ENCODE measurements around the gene PXN.
"Not testable (repeated sequence)": the region's sequence is repeated elsewhere in the genome, so short reads cannot be mapped to it uniquely, and the experiment has no call there.

PXN gene

GRCh38 chr12:120262852-120263747, 2.4 kb downstream of the PXN start:
- DNase-seq (ENCODE audit: low read depth), result no peak

GRCh38 chr12:120261951-120262851, 3.3 kb downstream of the PXN start:
- DNase-seq (ENCODE audit: low read depth), result no peak

- no peak for DNase-seq (ENCODE audit: low read depth)
These were observed 4.9 kb downstream of the PXN start for GRCh38 chr12:120260607-120261006.

GRCh38 chr12:120259418-120260202, 5.9 kb downstream of the PXN start:
- DNase-seq (ENCODE audit: low read depth), result no peak

- DNase-seq (ENCODE audit: low read depth), result no peak
These were observed 7.1 kb downstream of the PXN start for GRCh38 chr12:120258323-120258896.

- DNase-seq (ENCODE audit: low read depth), result peak; percentile 83
These were observed 8.3 kb downstream of the PXN start for GRCh38 chr12:120257041-120257821.

GRCh38 chr12:120254809-120255208, 10.7 kb downstream of the PXN start:
- DNase-seq (ENCODE audit: low read depth), result no peak

- not testable (repeated sequence) for DNase-seq (ENCODE audit: low read depth)
These were observed 12.2 kb downstream of the PXN start for GRCh38 chr12:120253313-120253712.

- no peak for DNase-seq (ENCODE audit: low read depth)
These were observed 13.2 kb downstream of the PXN start for GRCh38 chr12:120252071-120252906.

- not testable (repeated sequence) for DNase-seq (ENCODE audit: low read depth)
These were observed 14.0 kb downstream of the PXN start for GRCh38 chr12:120251364-120252070.

GRCh38 chr12:120249875-120250795, 15.4 kb downstream of the PXN start:
- no peak for DNase-seq (ENCODE audit: low read depth)

GRCh38 chr12:120249266-120249874, 16.2 kb downstream of the PXN start:
- DNase-seq (ENCODE audit: low read depth), result no peak

GRCh38 chr12:120247621-120248030, 17.9 kb downstream of the PXN start:
- DNase-seq (ENCODE audit: low read depth), result no peak

- no peak for DNase-seq (ENCODE audit: low read depth)
These were observed 18.3 kb downstream of the PXN start for GRCh38 chr12:120247183-120247582.

- DNase-seq (ENCODE audit: low read depth), result not testable (repeated sequence)
These were observed 18.8 kb downstream of the PXN start for GRCh38 chr12:120246705-120247104.

GRCh38 chr12:120242971-120243699, 22.4 kb downstream of the PXN start:
- no peak for DNase-seq (ENCODE audit: low read depth)

- DNase-seq (ENCODE audit: low read depth), result no peak
These were observed 23.2 kb downstream of the PXN start for GRCh38 chr12:120242275-120242799.

All from non-pigmented ciliary epithelial cell (primary cell).